Activated T-helper 1 cell treated with anti-CD3 and anti-CD28 coated beads, Interleukin-12 subunit alpha, Interleukin-12 subunit beta, Interleukin-2, Interleukin-4 antibody, amounts not matched to agents 30 ng/mL and 10 ng/mL and 1 ng/mL, durations not matched to agents 14 hours and 24 hours and 36 hours (primary cell): Measurements from ENCODE around the gene PYGO2. TPM values are rescaled to one million over a fixed set of nuclear protein-coding genes. Genes with fewer than 3 reads are reported as not detected.

Experiments used
- DNase-seq: peaks from one replicate; pipeline ENCODE4 v3.0.0; 2021; ENCODE audit warnings: low spot score
- H3K27ac Mint-ChIP-seq: one replicate; pipeline ENCODE4 v1.8.0; 2021; ENCODE audit warnings: mild to moderate bottlenecking, mixed read lengths
- H3K27me3 Mint-ChIP-seq: one replicate; pipeline ENCODE4 v1.8.0; 2022; ENCODE audit warnings: mild to moderate bottlenecking, moderate library complexity, mixed read lengths; ENCODE audit not compliant: insufficient read depth
- H3K36me3 Mint-ChIP-seq: one replicate; pipeline ENCODE4 v1.8.0; 2021; ENCODE audit warnings: low read depth, mixed read lengths
- H3K4me1 Mint-ChIP-seq: one replicate; pipeline ENCODE4 v1.8.0; 2021; ENCODE audit warnings: low read depth, mixed read lengths
- H3K4me3 Mint-ChIP-seq: one replicate; pipeline ENCODE4 v1.8.0; 2021; ENCODE audit warnings: mild to moderate bottlenecking, moderate library complexity, mixed read lengths
- H3K9me3 Mint-ChIP-seq: one replicate; pipeline ENCODE4 v1.8.0; 2021; ENCODE audit warnings: mixed read lengths
- intact Hi-C: fragments of 100-400 bp; cut with micrococcal nuclease; formaldehyde crosslinking; loops from one replicate; pipeline ENCODE4 v1.15.1; 2024
- total RNA-seq: library from RNA; stranded (reverse); gene quantifications from 2 replicates; pipeline ENCODE4 v1.2.3, GENCODE V29; 2022

The PYGO2 gene
- total RNA-seq = 34.7 and 35.0 TPM in 2 replicates

GRCh38 chr1:154961207-154962155 lies at the start of gene PYGO2:
Gene PYGO2 (minus strand): TSS chr1:154961782. CDS start chr1:154961576, 206 bp downstream.
- Mint-ChIP-seq H3K4me3 (peak within 1 kb of the TSS; percentile 96), H3K27me3 (peaks cover 2% of the 10 kb centered on the region), H3K36me3 (peaks cover 45% of the 10 kb centered on the region), H3K27ac (peak within 1 kb of the TSS; percentile 93), H3K9me3 (no peaks in the 10 kb centered on the region), H3K4me1 (peaks cover 38% of the 10 kb centered on the region)
- intact Hi-C loops = loop anchor here (1.0 kb wide), 8 partner anchors 13 to 123 kb away; partner anchors contain the start of genes CKS1B, FLAD1 and ZBTB7B
- DNase-seq = peak; percentile 82

- Mint-ChIP-seq H3K4me3 (peak overlapping the region; percentile 99), H3K36me3 (peaks cover 52% of the 10 kb centered on the region), H3K27ac (peak overlapping the region; percentile 85), H3K27me3 (no peaks in the 10 kb centered on the region), H3K9me3 (no peaks in the 10 kb centered on the region), H3K4me1 (peaks cover 56% of the 10 kb centered on the region)
- no peak for DNase-seq
- intact Hi-C loops = no loop called here
Measured at GRCh38 chr1:155011004-155011416, 49.4 kb upstream of the PYGO2 start.

- DNase-seq = no peak
- peaks cover 45% of the 10 kb centered on the region for H3K36me3 Mint-ChIP-seq
- peak overlapping the region; percentile 99 for H3K4me3 Mint-ChIP-seq
- H3K4me1 Mint-ChIP-seq = peaks cover 56% of the 10 kb centered on the region
- no peaks in the 10 kb centered on the region for H3K27me3 Mint-ChIP-seq
- intact Hi-C loops = no loop called here
- no peaks in the 10 kb centered on the region for H3K9me3 Mint-ChIP-seq
- peak overlapping the region; percentile 97 for H3K27ac Mint-ChIP-seq
Measured at GRCh38 chr1:155010211-155010918, 48.8 kb upstream of the PYGO2 start.

GRCh38 chr1:155009742-155010141 lies 48.2 kb upstream of the PYGO2 start:
- H3K4me1 Mint-ChIP-seq = peaks cover 61% of the 10 kb centered on the region
- no peaks in the 10 kb centered on the region for H3K9me3 Mint-ChIP-seq
- no peak for DNase-seq
- H3K36me3 Mint-ChIP-seq = peaks cover 45% of the 10 kb centered on the region
- intact Hi-C loops = loop anchor here (2.0 to 5.0 kb wide), 2 partner anchors 163 to 401 kb away; partner anchors contain the start of genes ADAR, KRTCAP2 and TRIM46
- H3K4me3 Mint-ChIP-seq = peak overlapping the region; percentile 99
- no peaks in the 10 kb centered on the region for H3K27me3 Mint-ChIP-seq
- peak overlapping the region; percentile 97 for H3K27ac Mint-ChIP-seq

GRCh38 chr1:155009221-155009711 lies 47.7 kb upstream of the PYGO2 start:
- no peaks in the 10 kb centered on the region for H3K9me3 Mint-ChIP-seq
- H3K4me3 Mint-ChIP-seq = peak overlapping the region; percentile 99
- H3K36me3 Mint-ChIP-seq = peaks cover 47% of the 10 kb centered on the region
- intact Hi-C loops = loop anchor here (2.0 to 5.0 kb wide), 2 partner anchors 163 to 400 kb away; partner anchors contain the start of genes ADAR, KRTCAP2 and TRIM46
- H3K27me3 Mint-ChIP-seq = no peaks in the 10 kb centered on the region
- peak overlapping the region; percentile 97 for H3K27ac Mint-ChIP-seq
- no peak for DNase-seq
- peaks cover 63% of the 10 kb centered on the region for H3K4me1 Mint-ChIP-seq

GRCh38 chr1:155008015-155008941 lies 46.7 kb upstream of the PYGO2 start:
- H3K27ac Mint-ChIP-seq = peak overlapping the region; percentile 97
- peak overlapping the region; percentile 99 for H3K4me3 Mint-ChIP-seq
- peak; percentile 71 for DNase-seq
- H3K9me3 Mint-ChIP-seq = no peaks in the 10 kb centered on the region
- intact Hi-C loops = loop anchor here (1.0 to 5.0 kb wide), 4 partner anchors 9 to 399 kb away; partner anchors contain the start of genes ADAR, KRTCAP2 and TRIM46
- peaks cover 56% of the 10 kb centered on the region for H3K4me1 Mint-ChIP-seq
- peaks cover 43% of the 10 kb centered on the region for H3K36me3 Mint-ChIP-seq
- H3K27me3 Mint-ChIP-seq = no peaks in the 10 kb centered on the region

- H3K9me3 Mint-ChIP-seq = no peaks in the 10 kb centered on the region
- H3K27ac Mint-ChIP-seq = no peak overlapping the region
Measured at GRCh38 chr1:155007251-155007828, 45.8 kb upstream of the PYGO2 start.

GRCh38 chr1:155006601-155007101 lies 45.1 kb upstream of the PYGO2 start:
- Mint-ChIP-seq H3K36me3 (peaks cover 29% of the 10 kb centered on the region), H3K9me3 (no peaks in the 10 kb centered on the region), H3K4me1 (peaks cover 41% of the 10 kb centered on the region), H3K27me3 (no peaks in the 10 kb centered on the region), H3K27ac (peak overlapping the region; percentile 96), H3K4me3 (peak overlapping the region; percentile 76)
- peak; percentile 42 for DNase-seq
- intact Hi-C loops = loop anchor here (5.0 kb wide), 1 partner anchor 166 kb away; the partner anchor contains the start of genes KRTCAP2 and TRIM46

More at GRCh38 chr1:155007251-155007828, 45.8 kb upstream of the PYGO2 start:
- no peaks in the 10 kb centered on the region for H3K27me3 Mint-ChIP-seq
- peaks cover 47% of the 10 kb centered on the region for H3K4me1 Mint-ChIP-seq
- no peak for DNase-seq
- peaks cover 33% of the 10 kb centered on the region for H3K36me3 Mint-ChIP-seq
- intact Hi-C loops = loop anchor here (5.0 kb wide), 1 partner anchor 165 kb away; the partner anchor contains the start of genes KRTCAP2 and TRIM46
- H3K4me3 Mint-ChIP-seq = peak overlapping the region; percentile 49

GRCh38 chr1:155005076-155006011 lies 43.8 kb upstream of the PYGO2 start:
- H3K27me3 Mint-ChIP-seq = peaks cover 2% of the 10 kb centered on the region
- H3K4me1 Mint-ChIP-seq = peaks cover 37% of the 10 kb centered on the region
- no peaks in the 10 kb centered on the region for H3K9me3 Mint-ChIP-seq
- DNase-seq = no peak
- peaks cover 24% of the 10 kb centered on the region for H3K36me3 Mint-ChIP-seq
- intact Hi-C loops = loop anchor here (5.0 kb wide), 1 partner anchor 167 kb away; the partner anchor contains the start of genes KRTCAP2 and TRIM46
- H3K27ac Mint-ChIP-seq = peak overlapping the region; percentile 96
- H3K4me3 Mint-ChIP-seq = peak overlapping the region; percentile 98

- Mint-ChIP-seq H3K36me3 (peaks cover 16% of the 10 kb centered on the region), H3K4me1 (peaks cover 45% of the 10 kb centered on the region), H3K4me3 (peak overlapping the region; percentile 98), H3K9me3 (no peaks in the 10 kb centered on the region), H3K27ac (peak overlapping the region; percentile 96), H3K27me3 (peaks cover 2% of the 10 kb centered on the region)
- DNase-seq = no peak
- intact Hi-C loops = loop anchor here (5.0 kb wide), 3 partner anchors 168 to 597 kb away; partner anchors contain the start of genes IL6R, KRTCAP2, RUSC1 and TRIM46
Measured at GRCh38 chr1:155004352-155005075, 42.9 kb upstream of the PYGO2 start.
